Ishikawa (cell line): ENCODE data around the gene KRTAP3-1.

Experiments used
- CEBPB ChIP-seq: IDR thresholded peaks from 2 replicates; pipeline ENCODE4 v1.6.1; 2012
- EGR1 ChIP-seq: IDR thresholded peaks from 2 replicates; pipeline ENCODE4 v1.6.1; 2012
- EP300 ChIP-seq: IDR thresholded peaks from 2 replicates; pipeline ENCODE4 v1.6.1; 2012; ENCODE audit warnings: borderline replicate concordance
- FOXM1 ChIP-seq: IDR thresholded peaks from 2 replicates; pipeline ENCODE4 v1.6.1; 2012; ENCODE audit warnings: low read depth, borderline replicate concordance
- MAX ChIP-seq: IDR thresholded peaks from 2 replicates; pipeline ENCODE4 v1.6.1; 2012
- NFIC ChIP-seq: IDR thresholded peaks from 2 replicates; pipeline ENCODE4 v1.6.1; 2012
- RAD21 ChIP-seq: IDR thresholded peaks from 2 replicates; pipeline ENCODE4 v1.6.1; 2012; ENCODE audit warnings: low read depth
- REST ChIP-seq: IDR thresholded peaks from 2 replicates; pipeline ENCODE4 v1.6.1; 2012; ENCODE audit warnings: low read depth, mild to moderate bottlenecking
- TAF1 ChIP-seq: IDR thresholded peaks from 2 replicates; pipeline ENCODE4 v1.6.1; 2012; ENCODE audit warnings: low read depth, mild to moderate bottlenecking
- TCF12 ChIP-seq: IDR thresholded peaks from 2 replicates; pipeline ENCODE4 v1.6.1; 2012; ENCODE audit warnings: low read depth
- TEAD4 ChIP-seq: IDR thresholded peaks from 2 replicates; pipeline ENCODE4 v1.6.1; 2012
- USF1 ChIP-seq: IDR thresholded peaks from 2 replicates; pipeline ENCODE4 v1.6.1; 2012
- YY1 ChIP-seq: IDR thresholded peaks from 2 replicates; pipeline ENCODE4 v1.6.1; 2012; ENCODE audit warnings: low read depth

- no peak for TF ChIP-seq TCF12
- TF ChIP-seq EP300: no peak
- no peak for TF ChIP-seq REST
- TF ChIP-seq TAF1: no peak
- no peak for TF ChIP-seq FOXM1
- no peak for TF ChIP-seq YY1
- TF ChIP-seq RAD21: no peak
- TF ChIP-seq MAX: no peak
- no peak for TF ChIP-seq TEAD4
- no peak for TF ChIP-seq NFIC
- no peak for TF ChIP-seq CEBPB
- TF ChIP-seq EGR1: no peak
- no peak for TF ChIP-seq USF1
Measured at GRCh38 chr17:40966848-40967247, 42.1 kb downstream of the KRTAP3-1 start, which contains the start of gene KRT39.
